T-helper 9 cell (primary cell): Measurements from ENCODE around the gene MLLT1.

ENCODE experiments used
- DNase-seq: peaks from one replicate; pipeline ENCODE4 v3.0.0-alpha.2; 2020

Gene MLLT1

DNA sequence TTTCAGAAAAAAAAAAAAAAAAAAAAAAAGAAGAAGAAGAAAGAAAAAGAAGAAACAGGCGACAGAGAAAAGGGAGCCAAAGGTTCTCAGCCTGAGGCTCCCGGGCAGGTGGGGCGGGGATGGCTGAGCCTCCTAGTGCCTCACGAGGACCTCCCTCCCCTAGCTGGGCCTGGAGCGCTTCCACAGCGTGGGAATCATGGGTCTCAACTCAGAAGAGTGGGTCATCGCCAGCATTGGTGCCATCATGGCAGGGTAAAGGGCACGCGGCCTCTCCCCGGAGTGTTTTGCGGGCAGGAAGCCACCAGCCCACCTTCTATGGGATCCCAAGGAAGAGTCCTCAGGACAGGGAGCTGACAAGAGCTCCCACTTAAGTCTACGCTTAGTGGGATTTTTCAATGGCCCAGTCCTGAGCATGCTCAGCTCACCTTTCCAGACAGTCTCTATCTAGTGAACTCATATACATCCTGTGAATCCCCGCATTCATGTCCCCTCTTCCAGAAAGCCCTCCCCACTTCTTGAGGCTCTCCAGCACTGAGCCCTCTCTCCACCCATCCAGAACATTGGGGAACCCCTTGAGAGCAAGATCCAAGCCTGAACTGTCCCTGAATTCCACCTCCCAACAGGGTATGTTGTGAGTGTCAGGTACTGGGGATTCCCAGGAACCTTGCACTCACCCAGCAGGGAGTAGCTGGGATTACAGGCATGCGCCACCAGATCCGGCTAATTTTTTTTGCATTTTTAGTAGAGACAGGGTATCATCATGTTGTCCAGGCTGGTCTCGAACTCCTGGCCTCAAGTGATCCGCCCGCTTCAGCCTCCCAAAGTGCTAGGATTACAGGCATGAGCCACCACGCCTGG, 74.7 kb downstream of the MLLT1 start:
- DNase-seq = no peak

DNA sequence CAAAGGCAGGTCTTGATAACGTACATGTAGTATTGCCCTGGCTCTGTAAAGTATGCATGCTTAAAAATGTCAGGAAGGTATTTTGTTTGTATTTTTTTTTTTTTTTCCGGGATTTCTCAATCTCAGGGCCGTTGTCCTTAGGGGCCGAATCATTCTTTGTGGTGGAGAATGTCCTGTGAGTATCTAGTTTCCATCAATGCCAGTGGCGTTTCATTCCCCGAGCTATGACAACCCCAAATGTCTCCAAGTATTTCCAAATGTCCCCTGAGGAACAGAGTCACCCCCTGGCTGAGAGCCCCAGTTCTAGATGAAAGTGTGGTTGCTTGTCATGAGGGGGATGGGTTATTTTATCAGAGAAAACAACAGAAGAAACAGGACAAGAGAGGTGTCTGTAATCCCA, 75.6 kb downstream of the MLLT1 start:
- DNase-seq = no peak

DNA sequence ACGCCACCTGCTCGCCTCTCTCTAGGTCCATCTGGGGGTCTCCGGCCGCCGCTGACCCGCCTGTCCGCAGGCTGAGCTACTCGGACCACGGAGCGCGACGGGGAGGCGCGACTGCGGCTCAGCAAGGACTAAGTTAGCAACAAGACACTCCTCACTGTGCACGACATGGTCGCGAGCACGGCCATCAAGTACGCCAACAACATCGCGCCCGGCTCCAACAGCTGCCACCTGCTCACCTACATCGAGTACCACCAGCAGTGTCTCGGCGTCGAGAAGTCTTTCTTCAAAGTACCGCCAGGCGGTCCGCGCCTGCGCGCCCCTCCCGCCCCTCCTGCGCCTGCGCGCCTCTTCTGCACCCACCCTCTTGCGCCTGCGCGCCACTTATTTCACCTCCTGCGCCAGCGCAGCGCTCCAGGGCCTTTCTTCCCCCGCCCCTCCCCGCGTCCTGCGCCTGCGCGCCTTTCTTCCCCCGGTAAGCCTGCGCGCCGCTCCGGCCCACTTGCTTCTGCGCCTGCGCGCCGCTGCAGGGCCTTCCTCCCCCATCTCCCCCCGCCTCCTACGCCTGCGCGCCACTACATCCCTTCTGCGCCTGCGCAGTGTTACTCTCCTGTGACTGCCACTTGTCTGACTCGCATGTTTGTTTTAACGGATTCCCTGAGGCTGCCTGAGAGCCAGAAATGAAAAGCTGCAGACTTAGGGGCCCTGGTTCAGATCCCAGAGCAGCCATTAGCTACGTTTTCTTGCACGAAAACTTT, 80.4 kb downstream of the MLLT1 start:
- peak; percentile 99 for DNase-seq

DNA sequence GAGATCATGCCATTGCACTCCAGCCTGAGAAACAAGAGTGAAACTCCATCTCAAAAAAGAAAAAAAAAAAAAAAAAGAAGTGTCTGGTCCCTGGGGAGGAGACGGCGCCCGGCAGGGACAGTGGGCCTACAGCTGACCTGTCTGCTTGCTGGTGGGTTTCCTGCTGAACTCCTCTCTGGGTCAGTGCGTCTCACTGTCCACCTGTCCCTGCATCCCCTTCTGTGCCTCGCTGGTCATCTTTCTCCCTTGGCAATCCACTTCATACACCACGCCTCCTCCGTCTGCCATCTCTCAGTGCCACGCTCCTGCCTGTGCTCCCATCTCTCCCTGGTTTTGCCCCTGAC, 80.9 kb downstream of the MLLT1 start:
- DNase-seq = no peak

DNA sequence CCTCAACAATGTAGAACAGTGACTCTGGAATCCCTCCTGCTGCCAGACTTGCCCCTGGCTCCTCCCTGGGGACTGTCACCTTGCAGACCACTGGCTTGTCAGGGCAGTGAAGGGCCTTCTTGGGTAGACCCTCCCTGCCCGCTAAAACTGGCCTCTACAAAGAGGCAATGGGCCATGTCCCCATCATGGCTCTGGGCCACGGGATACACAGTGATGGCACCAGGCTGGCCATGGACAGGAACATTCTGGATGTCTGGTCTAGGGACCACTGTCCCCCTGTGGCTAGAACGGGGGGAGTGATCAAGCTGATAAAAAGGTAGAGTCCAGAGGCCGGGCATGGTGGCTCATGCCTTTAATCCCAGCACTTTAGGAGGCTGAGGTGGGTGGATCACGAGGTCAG, 83.4 kb downstream of the MLLT1 start:
- no peak for DNase-seq

DNA sequence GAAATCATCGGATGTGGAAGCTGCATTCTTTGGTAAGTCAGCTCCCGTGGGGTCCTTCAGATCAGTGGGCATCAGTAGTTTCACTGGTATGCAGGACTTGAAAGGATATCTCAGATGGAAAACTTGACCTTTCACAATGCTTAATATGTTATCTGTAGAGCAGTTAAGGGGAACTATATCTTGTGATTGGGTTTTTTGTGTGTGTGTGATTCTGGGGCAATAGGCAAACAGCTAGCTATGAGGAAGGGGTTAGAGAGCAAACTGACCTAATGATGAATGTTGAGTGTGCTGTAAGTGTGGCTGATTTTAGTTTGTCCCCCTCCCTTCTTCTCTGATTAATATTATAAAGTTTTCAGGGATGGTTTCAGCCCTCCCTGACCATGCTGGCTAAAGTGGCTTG, 91.0 kb downstream of the MLLT1 start:
- no peak for DNase-seq

DNA sequence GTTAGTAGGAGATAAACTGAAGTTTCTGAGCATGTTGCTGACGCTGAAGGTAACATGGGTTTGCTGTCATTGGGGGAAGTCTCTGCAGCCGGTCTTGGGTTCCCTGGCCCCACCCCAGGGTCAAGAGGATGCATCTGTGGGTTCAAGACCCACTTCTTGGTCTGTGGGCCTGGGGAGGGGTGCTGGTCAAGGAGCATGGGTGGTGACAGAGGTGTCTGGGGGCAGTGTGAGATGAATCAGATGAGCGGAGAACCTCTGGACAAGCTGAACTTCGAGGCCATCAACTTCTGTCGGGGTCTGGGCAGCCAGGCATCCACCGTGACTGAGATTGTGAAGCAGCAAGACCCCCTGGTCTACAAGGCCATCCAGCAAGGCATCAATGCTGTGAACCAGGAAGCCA, 92.4 kb downstream of the MLLT1 start:
- no peak for DNase-seq

DNA sequence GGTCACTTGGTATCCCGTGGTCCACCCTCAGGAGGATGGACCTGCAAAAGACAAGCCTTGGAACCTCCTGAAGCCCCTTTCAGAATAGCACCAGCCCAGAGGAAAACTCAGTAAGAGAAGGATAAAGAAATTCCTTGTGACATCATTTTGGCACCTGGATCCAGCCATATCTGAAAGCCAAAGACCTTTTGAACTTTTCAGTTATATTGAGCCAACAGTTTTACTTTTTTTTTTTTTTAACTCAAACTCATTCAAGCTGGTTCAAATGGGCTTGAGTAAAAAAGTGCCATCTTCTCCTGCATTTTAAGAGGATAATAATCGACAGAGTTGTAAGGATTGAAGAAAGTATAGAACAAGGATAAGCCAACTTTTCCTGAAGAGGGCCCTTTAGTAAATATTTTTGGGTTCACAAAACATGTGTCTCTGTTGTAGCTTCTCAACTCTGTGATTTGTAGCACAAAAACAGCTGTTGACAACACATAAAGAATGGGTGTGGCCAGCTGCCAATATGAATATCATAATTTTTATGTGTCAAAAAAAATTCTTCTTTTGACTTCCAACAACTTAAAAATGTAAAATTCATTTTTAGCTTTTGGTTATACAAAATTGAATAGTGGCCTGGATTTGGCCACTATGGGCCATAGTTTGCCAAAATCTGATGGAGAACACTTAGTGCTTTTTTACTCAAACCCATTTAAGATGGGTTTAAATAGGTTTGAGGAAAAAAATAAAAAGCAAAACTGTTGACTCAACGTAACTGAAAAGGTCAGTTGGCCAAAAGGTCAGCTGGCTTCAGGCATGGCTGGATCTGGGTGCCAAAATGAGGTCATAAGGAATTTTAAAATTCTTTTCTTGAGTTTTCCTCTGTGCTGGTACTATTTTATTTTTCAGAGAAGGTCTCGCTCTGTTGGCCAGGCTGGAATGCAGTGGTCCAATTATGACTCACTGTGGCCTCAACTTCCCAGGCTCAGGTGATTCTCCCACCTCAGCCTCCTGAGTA, 93.6 kb downstream of the MLLT1 start:
- DNase-seq = no peak

DNA sequence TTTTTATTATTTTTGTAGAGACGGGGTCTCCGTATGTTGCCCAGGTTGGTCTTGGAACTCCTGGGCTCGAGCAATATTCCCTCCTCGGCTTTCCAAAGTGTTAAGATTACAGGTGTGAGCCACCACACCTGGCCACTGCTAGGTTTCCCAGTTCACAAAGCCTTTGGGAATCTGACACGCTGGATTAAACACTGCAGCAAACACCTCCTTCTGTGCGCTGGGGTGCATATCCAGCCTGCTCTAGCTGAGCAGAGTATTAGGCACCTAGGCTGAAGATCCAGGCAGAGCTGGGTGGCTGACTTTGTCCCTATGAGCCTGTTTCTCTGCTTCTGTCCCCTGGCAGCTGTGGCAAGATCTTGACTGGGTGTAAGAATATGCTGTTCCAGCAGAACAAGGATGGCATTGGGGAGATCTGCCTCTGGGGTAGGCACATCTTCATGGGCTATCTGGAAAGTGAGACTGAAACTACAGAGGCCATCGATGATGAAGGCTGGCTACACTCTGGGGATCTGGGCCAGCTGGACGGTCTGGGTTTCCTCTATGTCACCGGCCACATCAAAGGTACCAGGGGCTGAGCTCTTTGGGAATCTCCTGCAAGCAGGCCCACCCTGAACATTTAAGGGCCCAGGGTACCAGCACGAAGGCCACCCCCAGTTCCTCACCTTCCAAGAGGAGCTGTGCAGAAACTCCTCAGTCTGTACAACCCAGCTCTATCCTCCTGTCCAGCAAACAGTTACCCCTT, 94.5 kb downstream of the MLLT1 start:
- no peak for DNase-seq

DNA sequence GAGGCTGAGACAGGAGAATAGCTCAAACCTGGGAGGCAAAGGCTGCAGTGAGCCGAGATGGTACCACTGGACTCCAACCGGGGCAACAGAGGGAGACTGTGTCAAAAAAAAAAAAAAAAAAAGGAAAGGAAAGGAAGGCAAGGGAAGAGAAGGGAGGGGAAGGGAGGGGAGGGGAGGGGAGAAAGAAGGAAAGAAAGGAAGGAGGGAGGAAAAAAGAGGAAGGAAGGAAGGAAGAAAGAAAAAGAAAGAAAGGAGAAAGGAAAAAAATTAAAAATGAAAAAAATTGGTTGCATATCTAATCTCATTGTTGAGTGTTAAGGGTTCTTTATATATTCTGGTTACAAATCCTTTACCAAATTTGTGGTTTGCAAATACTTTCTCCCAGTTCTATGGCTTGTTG, 98.7 kb downstream of the MLLT1 start:
- no peak for DNase-seq

DNA sequence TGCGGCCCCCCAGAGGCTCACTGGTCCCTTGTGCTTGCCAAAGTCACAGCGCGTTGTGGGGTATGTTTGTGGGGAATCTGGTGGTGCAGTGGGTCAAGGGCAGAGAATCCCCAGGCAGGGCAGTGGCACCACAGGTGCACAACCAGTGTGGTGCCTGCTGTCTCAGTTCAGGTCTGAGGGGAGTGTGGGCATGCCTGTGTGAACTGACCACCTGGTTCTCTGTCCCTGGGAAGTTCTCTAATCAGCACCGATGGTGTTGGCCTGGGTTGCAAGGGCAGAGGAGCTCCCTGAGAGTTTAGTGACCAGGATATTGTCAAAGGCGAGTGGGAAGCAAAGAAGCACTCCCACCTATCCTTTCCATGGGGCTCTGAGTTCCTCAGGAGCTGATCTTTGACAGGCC, 106.6 kb downstream of the MLLT1 start:
- no peak for DNase-seq

DNA sequence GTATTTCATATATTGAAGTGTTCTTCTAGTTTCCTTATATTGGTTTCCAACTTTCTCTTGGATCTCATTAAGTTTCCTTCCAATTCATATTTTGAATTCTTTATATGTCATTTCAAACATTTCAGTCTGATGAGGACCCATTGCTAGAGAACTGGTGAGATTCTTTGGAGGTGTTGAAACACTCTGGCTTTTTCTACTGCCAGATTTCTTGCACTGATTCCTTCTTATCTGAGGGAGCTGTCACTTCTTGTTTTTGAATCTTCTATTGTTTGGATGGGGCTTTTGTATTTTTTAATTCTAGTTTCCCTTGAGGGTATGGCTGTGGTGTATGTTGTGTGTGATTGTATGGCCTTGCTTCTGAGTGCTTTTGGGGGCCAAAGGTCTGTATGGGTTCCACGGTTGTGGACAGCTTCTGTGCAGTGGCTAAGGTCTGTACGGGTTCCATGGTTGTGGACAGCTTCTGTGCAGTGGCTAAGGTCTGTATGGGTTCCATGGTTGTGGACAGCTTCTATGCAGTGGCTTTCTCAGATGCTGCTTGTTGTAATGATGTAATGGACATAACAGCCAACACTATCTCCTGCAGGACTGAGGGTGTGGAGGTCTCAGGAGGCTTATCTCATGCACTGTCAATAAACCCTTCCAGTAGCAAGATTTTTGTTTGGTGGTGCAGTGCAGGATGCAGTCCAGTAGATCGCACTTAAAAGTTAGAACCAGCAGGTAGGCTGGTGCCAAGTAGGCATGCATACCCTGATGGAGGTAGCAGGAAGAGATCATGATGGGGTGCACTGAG, 107.5 kb downstream of the MLLT1 start:
- DNase-seq = no peak

DNA sequence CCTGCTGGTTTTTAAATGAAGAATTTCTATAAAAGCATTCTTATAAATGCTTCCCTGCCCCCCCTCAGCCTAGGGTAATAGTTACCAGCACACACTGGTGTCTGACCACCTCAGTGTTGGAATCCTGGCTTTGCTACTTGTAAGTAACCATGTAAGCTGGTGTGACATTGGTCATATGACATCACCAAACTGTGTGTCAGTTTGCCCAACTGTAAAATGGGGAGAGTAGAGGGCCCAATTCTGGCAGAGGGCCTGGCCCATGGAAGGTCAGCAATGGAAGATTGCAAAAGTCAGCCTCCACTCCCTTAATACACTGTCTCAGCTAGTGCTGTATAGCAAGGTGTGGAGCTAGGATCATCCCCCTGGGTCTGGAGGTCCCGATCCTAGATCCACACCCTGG, 112.7 kb downstream of the MLLT1 start:
- no peak for DNase-seq

DNA sequence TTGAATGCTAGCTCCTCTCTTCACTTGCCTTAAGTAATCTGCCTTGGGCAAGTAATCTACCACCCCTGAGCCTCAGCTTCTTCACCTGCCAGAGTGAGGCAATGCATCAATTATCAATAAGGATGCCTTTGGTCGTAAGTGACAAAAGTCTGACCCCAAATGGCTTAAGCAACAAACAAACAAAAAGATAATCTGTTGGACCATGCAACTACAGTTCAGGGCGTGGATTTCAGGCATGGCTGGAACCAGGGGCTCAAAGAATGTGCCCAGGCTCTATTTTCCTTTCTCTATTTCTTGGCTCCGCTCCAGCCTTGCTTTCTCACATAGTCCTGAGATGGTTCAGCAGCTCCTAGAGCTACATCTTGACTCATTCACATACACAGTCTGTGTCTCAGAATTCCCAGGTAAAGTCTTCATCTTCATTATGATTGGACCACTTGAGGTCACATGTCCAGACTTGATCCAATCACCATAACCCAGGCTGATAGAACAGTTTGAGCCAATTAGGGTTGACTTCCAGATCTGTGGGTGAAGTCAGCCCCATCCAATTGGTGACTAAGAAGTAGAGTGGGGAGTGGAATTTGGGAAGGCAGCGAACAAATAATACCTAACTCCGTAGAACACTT, 114.8 kb downstream of the MLLT1 start:
- DNase-seq = no peak

DNA sequence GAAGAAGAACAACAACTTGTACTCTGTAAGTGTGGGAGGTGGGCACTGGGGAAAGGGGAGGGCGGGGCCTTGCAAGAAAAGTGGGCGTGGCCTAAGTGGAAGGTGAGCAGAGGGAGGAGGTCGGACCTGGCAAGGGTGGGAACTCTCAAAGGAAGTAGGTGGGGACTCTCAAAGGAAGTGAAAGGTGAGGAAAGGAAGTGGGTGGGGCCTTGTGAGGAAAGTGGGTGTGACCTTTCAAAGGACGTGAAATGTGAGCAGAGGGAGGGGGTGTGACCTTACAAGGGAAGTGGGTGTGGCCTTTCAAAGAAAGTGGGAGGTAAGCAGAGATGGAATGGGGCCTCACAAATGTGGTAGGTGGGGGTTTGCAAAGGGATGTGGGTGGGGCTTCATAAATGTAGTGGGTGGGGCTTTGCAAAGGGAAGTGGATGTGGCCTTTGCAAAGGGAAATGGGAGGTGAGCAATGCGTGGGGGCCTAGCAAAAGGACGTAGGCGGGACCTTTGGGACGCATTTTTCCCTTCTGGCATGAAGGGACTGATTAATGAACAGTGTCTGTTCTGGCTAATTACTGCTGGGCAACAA, 118.4 kb downstream of the MLLT1 start:
- DNase-seq = peak; percentile 23
